Measurements from ENCODE around the gene ARPC2.

- TF ChIP-seq CTCF (IDR thresholded peaks at IDR 0.05; ENCODE audit: poor library complexity, severe bottlenecking) (no peak), EP300 (conservative IDR thresholded peaks at IDR 0.05; ENCODE audit: poor library complexity, severe bottlenecking) (no peak)
These were observed 54.5 kb downstream of the ARPC2 start for GRCh38 chr2:218271487-218271797.
